Testis (tissue), 3 donors: ENCODE results near the gene PAN3. TPM values are rescaled to one million over a fixed set of nuclear protein-coding genes. Genes with fewer than 3 reads are reported as not detected.
A peak's percentile ranks its signal among the peaks of the same experiment; 100 is the strongest.

Source experiments
- DNase-seq: peaks from one replicate; pipeline ENCODE4 v3.0.0-alpha.2; 2019
- H3K27ac ChIP-seq, 2 donors: fragments of 200-600 bp; sonication (generic); one replicate each; pipeline ENCODE4 v1.5.1; 2019
- H3K27me3 ChIP-seq: fragments of 200-600 bp; sonication (generic); one replicate; pipeline ENCODE4 v1.5.1; 2019
- H3K36me3 ChIP-seq: fragments of 200-600 bp; sonication (generic); one replicate; pipeline ENCODE4 v1.5.1; 2017; ENCODE audit warnings: low read depth; ENCODE audit errors: missing control alignments
- H3K4me1 ChIP-seq: fragments of 200-600 bp; sonication (generic); one replicate; pipeline ENCODE4 v1.5.1; 2019
- H3K4me3 ChIP-seq, 2 donors: fragments of 200-600 bp; sonication (generic); one replicate each; pipeline ENCODE4 v1.5.1; 2017 to 2019
- H3K9me3 ChIP-seq: fragments of 200-600 bp; sonication (generic); one replicate; pipeline ENCODE4 v1.5.1; 2017
- CTCF ChIP-seq, 3 experiments: fragments of 450-650 bp in 2 of 3; fragments of 200-600 bp in 1 of 3; sonication (generic) in 1 of 3; IDR thresholded peaks; one replicate each; pipeline ENCODE4 v1.5.1; 2016 to 2019; ENCODE audit warnings: antibody characterized with exemption in 3 of 3, mild to moderate bottlenecking in 2 of 3, moderate library complexity in 1 of 3
- POLR2A ChIP-seq: fragments of 450-650 bp; IDR thresholded peaks from one replicate; pipeline ENCODE4 v1.6.1; 2017; ENCODE audit warnings: antibody characterized with exemption, mild to moderate bottlenecking, moderate library complexity
- WGBS, 2 donors: methylation state at CpG; one replicate each; pipeline ENCODE4 v1.1.5; 2018; 5-methylcytosine and 5-hydroxymethylcytosine counted together
- intact Hi-C: fragments of 100-400 bp; cut with DNase I; formaldehyde crosslinking; loops from one replicate; pipeline ENCODE4 v1.15.1; 2023; ENCODE audit warnings: low total_unique reads
- polyA plus RNA-seq: library from polyadenylated mRNA; stranded (reverse); fragments of 350-450 nt; fragmentation: Illumina TruSeq; extraction: RNeasy Lipid Tissue Mini Kit (QIAGEN cat#74804); gene quantifications from one replicate; pipeline ENCODE4 v1.2.3, GENCODE V29; 2014; ENCODE audit warnings: low read depth, low replicate concordance; ENCODE audit not compliant: insufficient read depth
- total RNA-seq, 2 donors: library from RNA; depleted of rRNA; stranded (reverse); fragments of >200 nt; gene quantifications; one replicate each; pipeline ENCODE4 v1.2.3, GENCODE V29; 2016

The PAN3 gene
- total and polyA plus RNA-seq, 3 donors from 2014 or later: 30.2 to 76.2 (median 74.8) TPM

GRCh38 chr13:28106976-28107375, 31.4 kb upstream of the PAN3 start:
- Histone ChIP-seq H3K27me3 (no peaks in the 10 kb centered on the region), H3K9me3 (no peaks in the 10 kb centered on the region), H3K36me3 (no peaks in the 10 kb centered on the region), H3K4me3 (no peak overlapping the region), H3K4me1 (no peaks in the 10 kb centered on the region), H3K27ac (no peak overlapping the region)
- 62 to 76% methylated on average over 1 of the region's 1 CpG for WGBS, 2 donors
- intact Hi-C loops: no loop called here
- no peak for DNase-seq
- TF ChIP-seq CTCF (IDR thresholded peaks at IDR 0.05) (no peak), POLR2A (no peak)

GRCh38 chr13:28110414-28110813, 27.9 kb upstream of the PAN3 start:
- intact Hi-C loops: no loop called here
- no peaks in the 10 kb centered on the region for H3K36me3 ChIP-seq
- H3K9me3 ChIP-seq: no peaks in the 10 kb centered on the region
- H3K27me3 ChIP-seq: no peaks in the 10 kb centered on the region
- no peaks in the 10 kb centered on the region for H3K4me1 ChIP-seq
- WGBS, 2 donors: 79 to 81% methylated on average over 3 of the region's 3 CpGs
- H3K4me3 ChIP-seq: no peak overlapping the region
- no peak for DNase-seq
- H3K27ac ChIP-seq: no peak overlapping the region
- TF ChIP-seq CTCF (IDR thresholded peaks at IDR 0.05) (no peak), POLR2A (no peak)

GRCh38 chr13:28116736-28117135, 21.6 kb upstream of the PAN3 start:
- Histone ChIP-seq H3K4me1 (peaks cover 6% of the 10 kb centered on the region), H3K36me3 (no peaks in the 10 kb centered on the region), H3K9me3 (no peaks in the 10 kb centered on the region), H3K4me3 (no peak overlapping the region), H3K27ac (no peak overlapping the region), H3K27me3 (no peaks in the 10 kb centered on the region)
- intact Hi-C loops: no loop called here
- 92 to 93% methylated on average over 1 of the region's 1 CpG for WGBS, 2 donors
- TF ChIP-seq CTCF (IDR thresholded peaks at IDR 0.05) (no peak), POLR2A (no peak)
- DNase-seq: no peak

- Histone ChIP-seq H3K4me3 (no peak overlapping the region), H3K4me1 (peaks cover 6% of the 10 kb centered on the region), H3K9me3 (no peaks in the 10 kb centered on the region), H3K27me3 (no peaks in the 10 kb centered on the region), H3K36me3 (no peaks in the 10 kb centered on the region), H3K27ac (no peak overlapping the region)
- TF ChIP-seq CTCF (IDR thresholded peaks at IDR 0.05) (no peak), POLR2A (no peak)
- intact Hi-C loops: no loop called here
- WGBS, 2 donors: 54 to 56% methylated on average over 9 of the region's 9 CpGs
- DNase-seq: peak; percentile 78
Observed at GRCh38 chr13:28117689-28118377, 20.5 kb upstream of the PAN3 start.

GRCh38 chr13:28120317-28120716, 18.0 kb upstream of the PAN3 start:
- H3K27ac ChIP-seq: no peak overlapping the region
- H3K9me3 ChIP-seq: no peaks in the 10 kb centered on the region
- peaks cover 6% of the 10 kb centered on the region for H3K4me1 ChIP-seq
- no peaks in the 10 kb centered on the region for H3K36me3 ChIP-seq
- H3K27me3 ChIP-seq: no peaks in the 10 kb centered on the region
- no peak overlapping the region for H3K4me3 ChIP-seq
- DNase-seq: no peak
- intact Hi-C loops: no loop called here
- TF ChIP-seq CTCF (IDR thresholded peaks at IDR 0.05): no peak
- no peak for TF ChIP-seq POLR2A
